ENCODE measurements around the gene CAGE1.

- TF ChIP-seq CTCF (IDR thresholded peaks at IDR 0.05) = no peak
- no peak for TF ChIP-seq POLR2A (IDR thresholded peaks at IDR 0.05)
Observed at GRCh38 chr6:7433121-7433617, 43.6 kb upstream of the CAGE1 start.

Data from body of pancreas (tissue), 4 donors.